ENCODE measurements around the gene RAPGEF5. TPM values are rescaled to one million over a fixed set of nuclear protein-coding genes. Genes with fewer than 3 reads are reported as not detected.

The RAPGEF5 gene
- total RNA-seq, 1 experiment from 2014 or later: 16.4 TPM

DNA sequence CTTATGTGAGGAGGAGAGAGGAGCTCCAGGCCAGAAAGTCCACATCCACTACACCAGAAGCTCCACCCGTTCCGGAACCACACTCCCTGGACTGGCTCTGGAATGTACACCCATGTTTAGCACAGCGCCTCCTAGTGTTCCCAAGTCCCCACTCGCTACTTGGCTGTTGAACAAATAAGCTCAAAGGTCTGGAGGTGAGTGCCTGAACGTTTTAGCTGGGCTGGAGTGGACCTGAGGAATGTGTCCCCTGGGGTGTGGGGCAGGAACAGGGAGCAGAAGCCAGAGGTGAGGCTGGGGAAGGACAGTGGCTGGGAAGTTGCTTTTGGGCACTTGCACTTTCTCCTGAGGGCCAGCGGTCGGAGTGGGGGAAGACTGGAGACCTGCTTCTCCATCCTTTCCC lies 247.2 kb downstream of the RAPGEF5 start:
- POLR2A ChIA-PET (ENCODE audit: unreplicated experiment): no interaction called here
- no peaks in the 10 kb centered on the region for H4K20me1 ChIP-seq (ENCODE audit: insufficient read depth)
- peaks cover 3% of the 10 kb centered on the region; the same call in 1 of the 2 replicates for H3K9me3 ChIP-seq (ENCODE audit: insufficient read depth, low read depth)
- no TSS peak for BruUV-seq (replicated peaks)
- DNase-seq: no peak
- H3K36me3 ChIP-seq (ENCODE audit: low read depth): no peaks in the 10 kb centered on the region
- no peak overlapping the region for H2AFZ ChIP-seq
- no peaks in the 10 kb centered on the region for H3K27me3 ChIP-seq (ENCODE audit: insufficient read depth, low read depth)
- no peaks in the 10 kb centered on the region for H3K79me2 ChIP-seq (ENCODE audit: low read depth)
- no peak for TF ChIP-seq EZH2 (IDR thresholded peaks at IDR 0.05; ENCODE audit: low read depth)
- TF ChIP-seq, protein P1, sequence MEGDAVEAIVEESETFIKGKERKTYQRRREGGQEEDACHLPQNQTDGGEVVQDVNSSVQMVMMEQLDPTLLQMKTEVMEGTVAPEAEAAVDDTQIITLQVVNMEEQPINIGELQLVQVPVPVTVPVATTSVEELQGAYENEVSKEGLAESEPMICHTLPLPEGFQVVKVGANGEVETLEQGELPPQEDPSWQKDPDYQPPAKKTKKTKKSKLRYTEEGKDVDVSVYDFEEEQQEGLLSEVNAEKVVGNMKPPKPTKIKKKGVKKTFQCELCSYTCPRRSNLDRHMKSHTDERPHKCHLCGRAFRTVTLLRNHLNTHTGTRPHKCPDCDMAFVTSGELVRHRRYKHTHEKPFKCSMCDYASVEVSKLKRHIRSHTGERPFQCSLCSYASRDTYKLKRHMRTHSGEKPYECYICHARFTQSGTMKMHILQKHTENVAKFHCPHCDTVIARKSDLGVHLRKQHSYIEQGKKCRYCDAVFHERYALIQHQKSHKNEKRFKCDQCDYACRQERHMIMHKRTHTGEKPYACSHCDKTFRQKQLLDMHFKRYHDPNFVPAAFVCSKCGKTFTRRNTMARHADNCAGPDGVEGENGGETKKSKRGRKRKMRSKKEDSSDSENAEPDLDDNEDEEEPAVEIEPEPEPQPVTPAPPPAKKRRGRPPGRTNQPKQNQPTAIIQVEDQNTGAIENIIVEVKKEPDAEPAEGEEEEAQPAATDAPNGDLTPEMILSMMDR (conservative IDR thresholded peaks at IDR 0.05): no peak
- CTCF ChIA-PET: interaction anchor here (0.7 to 2.1 kb wide), 3 partner anchors 27 to 380 kb away, joined by 3 to 4 read pairs (median 3); no protein-coding TSS in a partner anchor
- H3K9me2 ChIP-seq (ENCODE audit: insufficient read depth): no peaks in the 10 kb centered on the region
- no peak overlapping the region for H3K4me2 ChIP-seq
- H3K4me3 ChIP-seq: no peak overlapping the region
- no peaks in the 10 kb centered on the region for H3F3A ChIP-seq (ENCODE audit: insufficient read depth, low read depth)
- no peak overlapping the region for H3K27ac ChIP-seq
- intact Hi-C loops (cut with micrococcal nuclease; ENCODE audit: unreplicated experiment): loop anchor here (1.0 to 5.0 kb wide), 4 partner anchors 188 to 392 kb away; no protein-coding TSS in a partner anchor
- H3K4me1 ChIP-seq (replicated peaks; ENCODE audit: insufficient read depth): no peaks in the 10 kb centered on the region

DNA sequence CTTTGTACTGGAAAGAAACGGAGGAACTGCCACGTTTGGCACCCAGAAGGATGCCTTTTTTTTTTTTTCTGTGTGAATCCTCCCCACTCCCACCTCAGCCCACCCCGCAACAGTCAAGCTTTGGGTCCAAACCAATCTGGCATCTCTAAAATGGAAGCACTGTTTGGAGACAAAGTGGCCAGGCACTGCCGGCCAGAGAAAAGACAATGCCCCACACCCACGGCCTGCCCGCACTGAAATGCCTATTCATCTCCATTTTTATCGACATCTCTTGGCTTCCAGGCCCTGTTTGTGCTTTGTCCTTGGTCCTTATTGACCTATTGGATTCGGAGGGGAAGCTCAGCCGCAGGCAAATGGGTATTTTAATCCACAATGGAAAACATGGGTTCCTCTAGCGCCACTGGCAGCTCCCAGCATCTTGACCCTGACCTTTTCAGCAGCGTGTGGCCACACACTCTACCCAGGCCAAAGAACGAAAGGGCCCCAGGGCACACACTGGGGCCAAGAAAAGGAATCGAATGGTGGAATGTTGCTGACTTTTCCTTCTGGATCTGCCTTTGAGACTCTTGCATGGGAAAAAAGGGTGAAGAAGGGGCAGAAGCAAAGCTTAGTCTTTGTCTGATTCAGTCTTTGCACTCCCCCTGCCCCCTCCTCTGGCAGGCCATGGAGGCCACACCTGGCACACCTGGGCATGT lies 248.7 kb downstream of the RAPGEF5 start:
- ChIA-PET POLR2A (ENCODE audit: unreplicated experiment) (no interaction called here), CTCF (no interaction called here)
- H3K27me3 ChIP-seq (ENCODE audit: insufficient read depth, low read depth): 0 out of 2 replicates have a peak, but pooled peaks cover under 1% of the 10 kb centered on the region
- no peaks in the 10 kb centered on the region for H3K9me2 ChIP-seq (ENCODE audit: insufficient read depth)
- no peaks in the 10 kb centered on the region for H4K20me1 ChIP-seq (ENCODE audit: insufficient read depth)
- H3K79me2 ChIP-seq (ENCODE audit: low read depth): no peaks in the 10 kb centered on the region
- H3K4me2 ChIP-seq: no peak overlapping the region
- no peak overlapping the region for H3K4me3 ChIP-seq
- H2AFZ ChIP-seq: no peak overlapping the region
- DNase-seq: no peak
- intact Hi-C loops (cut with micrococcal nuclease; ENCODE audit: unreplicated experiment): no loop called here
- H3F3A ChIP-seq (ENCODE audit: insufficient read depth, low read depth): no peaks in the 10 kb centered on the region
- H3K36me3 ChIP-seq (ENCODE audit: low read depth): no peaks in the 10 kb centered on the region
- peaks cover 3% of the 10 kb centered on the region; the same call in 1 of the 2 replicates for H3K9me3 ChIP-seq (ENCODE audit: insufficient read depth, low read depth)
- no peak for TF ChIP-seq EZH2 (IDR thresholded peaks at IDR 0.05; ENCODE audit: low read depth)
- H3K27ac ChIP-seq: no peak overlapping the region
- no peaks in the 10 kb centered on the region for H3K4me1 ChIP-seq (replicated peaks; ENCODE audit: insufficient read depth)
- BruUV-seq (replicated peaks): no TSS peak

DNA sequence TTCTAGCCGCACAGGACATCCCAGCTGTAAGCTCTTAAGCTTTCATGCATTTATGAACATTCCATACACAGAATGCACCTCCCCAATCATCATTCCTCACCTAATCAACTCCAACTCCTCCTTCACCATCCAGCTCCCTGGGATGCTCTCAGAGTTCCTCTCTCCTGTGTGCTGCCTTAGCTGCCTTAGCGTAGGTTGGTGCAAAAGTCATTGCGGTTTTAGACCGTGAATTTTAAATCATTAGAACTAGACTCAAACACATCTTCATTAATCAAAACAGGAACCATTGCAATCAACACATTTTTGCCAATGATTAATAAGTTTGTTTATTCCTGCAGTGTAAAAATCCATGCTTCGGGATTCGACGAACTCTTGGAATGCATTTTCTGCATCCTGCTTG lies 251.4 kb downstream of the RAPGEF5 start:
- Histone ChIP-seq H3K4me1 (replicated peaks; ENCODE audit: insufficient read depth) (no peaks in the 10 kb centered on the region), H3K4me2 (no peak overlapping the region), H3K79me2 (ENCODE audit: low read depth) (no peaks in the 10 kb centered on the region), H3K27me3 (ENCODE audit: insufficient read depth, low read depth) (peaks cover 24% of the 10 kb centered on the region), H3F3A (ENCODE audit: insufficient read depth, low read depth) (no peaks in the 10 kb centered on the region), H3K27ac (no peak overlapping the region), H4K20me1 (ENCODE audit: insufficient read depth) (no peaks in the 10 kb centered on the region), H3K36me3 (ENCODE audit: low read depth) (no peaks in the 10 kb centered on the region), H3K9me3 (ENCODE audit: insufficient read depth, low read depth) (peaks cover 3% of the 10 kb centered on the region; the same call in 1 of the 2 replicates), H2AFZ (no peak overlapping the region), H3K4me3 (no peak overlapping the region), H3K9me2 (ENCODE audit: insufficient read depth) (no peaks in the 10 kb centered on the region)
- intact Hi-C loops (cut with micrococcal nuclease; ENCODE audit: unreplicated experiment): no loop called here
- CTCF ChIA-PET: no interaction called here
- DNase-seq: no peak
- POLR2A ChIA-PET (ENCODE audit: unreplicated experiment): interaction anchor here (0.7 kb wide), 1 partner anchor 355 kb away, joined by 3 read pairs; no protein-coding TSS in a partner anchor
- TF ChIP-seq EZH2 (IDR thresholded peaks at IDR 0.05; ENCODE audit: low read depth): no peak
- TF ChIP-seq, protein P1 (conservative IDR thresholded peaks at IDR 0.05): no peak
- no TSS peak for BruUV-seq (replicated peaks)
